Measurements from ENCODE around the gene HPCA. TPM values are rescaled to one million over a fixed set of nuclear protein-coding genes. Genes with fewer than 3 reads are reported as not detected.
A peak's percentile ranks its signal among the peaks of the same experiment; 100 is the strongest.

HPCA gene
- total and polyA plus RNA-seq, 2 of the 4 experiments (the other 2 are of a cell fraction) = 0.22 TPM; not detected in 1

- no peak for TF ChIP-seq MAZ (IDR thresholded peaks at IDR 0.05; ENCODE audit: borderline replicate concordance, low read depth, low read length)
Observed at GRCh38 chr1:32900371-32900955, 14.2 kb downstream of the HPCA start (continued).

- Histone ChIP-seq H3K27ac (ENCODE audit: insufficient read depth, low read length) (peak within 1 kb of the TSS; percentile 2; the same call in 1 of the 2 replicates), H3K36me3 (ENCODE audit: control insufficient read depth, insufficient read depth, low read length) (0 out of 2 replicates have a peak, but pooled peaks cover 1% of the 10 kb centered on the region), H2BK20ac (ENCODE audit: low read depth, low read length) (no peak within 1 kb of the TSS), H3K56ac (ENCODE audit: extremely low read depth, insufficient read depth, low read length) (peak within 1 kb of the TSS; percentile 9; the same call in 1 of the 2 replicates), H4K91ac (ENCODE audit: insufficient read depth, low read depth, low read length) (peak within 1 kb of the TSS; percentile 66; the same call in 1 of the 2 replicates), H4K5ac (ENCODE audit: low read depth, low read length) (peak within 1 kb of the TSS; percentile 83), H2BK5ac (ENCODE audit: low read depth, low read length, poor library complexity, severe bottlenecking) (peak within 1 kb of the TSS; percentile 8), H3K27me3 (ENCODE audit: control insufficient read depth, insufficient read depth, low read length) (peaks cover 5% of the 10 kb centered on the region), H2BK15ac (ENCODE audit: low read depth, low read length) (no peak within 1 kb of the TSS), H2AK9ac (replicated peaks; ENCODE audit: low read depth, low read length, poor library complexity) (peak within 1 kb of the TSS; percentile 80), H3K4me3 (ENCODE audit: insufficient read depth, low read depth, low read length) (peak within 1 kb of the TSS; percentile 68), H4K20me1 (ENCODE audit: insufficient read depth, low read length) (no peaks in the 10 kb centered on the region), H3K4me1 (ENCODE audit: control insufficient read depth, insufficient read depth, low read length) (peaks cover 2% of the 10 kb centered on the region; the same call in 1 of the 2 replicates), H3K4ac (ENCODE audit: low read depth, low read length) (peak within 1 kb of the TSS; percentile 58), H3K14ac (replicated peaks; ENCODE audit: low read depth, low read length) (peak within 1 kb of the TSS; percentile 94), H3K4me2 (ENCODE audit: low read depth, low read length) (peak within 1 kb of the TSS; percentile 86), H3K18ac (ENCODE audit: low read depth, low read length) (peak within 1 kb of the TSS; percentile 17; the same call in 1 of the 2 replicates), H4K8ac (ENCODE audit: low read depth in 2 of 2, low read length in 2 of 2) (peak within 1 kb of the TSS; percentile 62 to 90; a peak in 3 of 4 replicates), H2AFZ (replicated peaks; ENCODE audit: low read length, poor library complexity) (peak within 1 kb of the TSS; percentile 91), H3K79me1 (ENCODE audit: low read depth in 1 of 2, low read length in 2 of 2) (peaks cover 0 to 9% of the 10 kb centered on the region in 2 experiments; a peak in 1 of 4 replicates), H2BK120ac (ENCODE audit: low read depth, low read length) (peak within 1 kb of the TSS; percentile 40; the same call in 1 of the 2 replicates), H3K9ac (ENCODE audit: low read depth, low read length) (peak within 1 kb of the TSS; percentile 58), H3K23ac (ENCODE audit: low read depth, low read length) (peak within 1 kb of the TSS; percentile 72), H3K9me3 (ENCODE audit: control insufficient read depth, insufficient read depth, low read length) (no peaks in the 10 kb centered on the region), H3K9me1 (ENCODE audit: insufficient read depth, low read length) (peaks cover 6% of the 10 kb centered on the region; the same call in 1 of the 2 replicates), H2AK5ac (ENCODE audit: low read depth, low read length) (peak within 1 kb of the TSS; percentile 58)
- BruUV-seq (replicated peaks) = no TSS peak
- DNase-seq (peak; percentile 15), ATAC-seq (ENCODE audit: low read depth) (peak; percentile 95)
- intact Hi-C loops (cut with micrococcal nuclease) = no loop called here
- in situ Hi-C loops (cut with MboI; ENCODE audit: low sequenced_read_pairs) = no loop called here
- ChIA-PET POLR2A (ENCODE audit: unreplicated experiment) (no interaction called here), CTCF (interaction anchor here (0.6 kb wide), 1 partner anchor 500 kb away, joined by 3 read pairs; no protein-coding TSS in a partner anchor)
- dilution Hi-C loops (cut with HindIII; ENCODE audit: low sequenced_read_pairs, unreplicated experiment) = no loop called here
- 0% methylated on average over 29 of the region's 92 CpGs; no CpG with 5 or more reads in 1 of the 2 experiments for WGBS, 2 experiments (ENCODE audit: extremely low coverage in 2 of 2, insufficient read length in 1 of 2)
- TF ChIP-seq CTCF (conservative IDR thresholded peaks at IDR 0.05; ENCODE audit: low read depth, low read length) = no peak
- peak; percentile 46; the same call in 1 of the 2 replicates for TF ChIP-seq MXI1 (IDR thresholded peaks at IDR 0.05; ENCODE audit: borderline replicate concordance, low read depth, low read length)
Observed at GRCh38 chr1:32900956-32901822, 14.9 kb downstream of the HPCA start, which contains the start of gene TMEM54. Gene TMEM54, minus strand, starts transcription at chr1:32901389. Its CDS starts 151 bp downstream, at chr1:32901238.

Measured in IMR-90 (cell line).